ENCODE measurements around the gene DSTN. TPM values are rescaled to one million over a fixed set of nuclear protein-coding genes. Genes with fewer than 3 reads are reported as not detected.

DSTN gene
- total and polyA plus RNA-seq, 2 experiments from 2014 or later, result 162 to 459 TPM

GRCh38 chr20:17530716-17531664 lies 38.9 kb upstream of the DSTN start, which contains the start of gene BFSP1 (continued):
- peak; percentile 23; the same call in 1 of the 2 replicates for TF ChIP-seq CREB1 (CRISPR knock-in tag; IDR thresholded peaks at IDR 0.05; ENCODE audit: low read depth)
- TF ChIP-seq EZH2 (IDR thresholded peaks at IDR 0.05; ENCODE audit: low read depth, unreplicated experiment), result no peak
- TF ChIP-seq POLR2AphosphoS5 (IDR thresholded peaks at IDR 0.05; ENCODE audit: low read depth), result peak; percentile 35; the same call in 1 of the 2 replicates
- no peak for TF ChIP-seq JUNB (IDR thresholded peaks at IDR 0.05; ENCODE audit: unreplicated experiment)
- no peak for TF ChIP-seq ZNF114 (CRISPR knock-in tag; IDR thresholded peaks at IDR 0.05)
- no peak for TF ChIP-seq CTCF (conservative IDR thresholded peaks at IDR 0.05; ENCODE audit: low read depth in 2 of 2)

- H3K27ac Mint-ChIP-seq, result peak overlapping the region; percentile 88
- Histone ChIP-seq H3K27ac (ENCODE audit: low read depth) (0 out of 2 replicates have a peak overlapping the region, but pooled peaks have one; percentile 7), H3K36me3 (ENCODE audit: insufficient read depth) (no peaks in the 10 kb centered on the region), H3K4me1 (ENCODE audit: insufficient read depth) (peaks cover 16% of the 10 kb centered on the region), H2AFZ (peak overlapping the region; percentile 8; the same call in 1 of the 2 replicates), H3K79me2 (replicated peaks; ENCODE audit: insufficient read depth) (no peaks in the 10 kb centered on the region), H3K4me2 (peak overlapping the region; percentile 76), H3F3A (replicated peaks; ENCODE audit: low read depth) (peaks cover 11% of the 10 kb centered on the region), H4K20me1 (replicated peaks; ENCODE audit: insufficient read depth) (no peaks in the 10 kb centered on the region), H3K27me3 (ENCODE audit: insufficient read depth) (peaks cover 23% of the 10 kb centered on the region), H3K9me2 (ENCODE audit: insufficient read depth) (no peaks in the 10 kb centered on the region), H3K4me3 (peak overlapping the region; percentile 56)
- peaks cover under 1% of the 10 kb centered on the region; the same call in 2 of the 3 replicates for H3K36me3 Mint-ChIP-seq (ENCODE audit: low read depth)
- H3K4me1 Mint-ChIP-seq, result peaks cover 14% of the 10 kb centered on the region
- no peak for DNase-seq (ENCODE audit: low spot score)
- no peak for ATAC-seq
- peak overlapping the region; percentile 86 for H3K4me3 Mint-ChIP-seq
- peaks cover 2% of the 10 kb centered on the region; the same call in 2 of the 3 replicates for H3K9me3 Mint-ChIP-seq
- peaks cover 10% of the 10 kb centered on the region for H3K27me3 Mint-ChIP-seq (ENCODE audit: insufficient read depth, low read depth, poor library complexity)
- TF ChIP-seq REST (IDR thresholded peaks at IDR 0.05; ENCODE audit: unreplicated experiment) (no peak), ZNF331 (CRISPR knock-in tag; IDR thresholded peaks at IDR 0.05; ENCODE audit: low read depth) (no peak), EZH2 (IDR thresholded peaks at IDR 0.05; ENCODE audit: low read depth, unreplicated experiment) (no peak)
Measured at GRCh38 chr20:17531665-17532025, 38.2 kb upstream of the DSTN start.

All from GM23338 (cell line).